ENCODE data around the gene AVL9. TPM values are rescaled to one million over a fixed set of nuclear protein-coding genes. Genes with fewer than 3 reads are reported as not detected.

AVL9 gene
- 25.1 to 36.5 TPM (median 26.5 TPM) in 5 replicates for total RNA-seq (2022; extraction: Qiagen RNA extraction; ENCODE audit: low read depth)

DNA sequence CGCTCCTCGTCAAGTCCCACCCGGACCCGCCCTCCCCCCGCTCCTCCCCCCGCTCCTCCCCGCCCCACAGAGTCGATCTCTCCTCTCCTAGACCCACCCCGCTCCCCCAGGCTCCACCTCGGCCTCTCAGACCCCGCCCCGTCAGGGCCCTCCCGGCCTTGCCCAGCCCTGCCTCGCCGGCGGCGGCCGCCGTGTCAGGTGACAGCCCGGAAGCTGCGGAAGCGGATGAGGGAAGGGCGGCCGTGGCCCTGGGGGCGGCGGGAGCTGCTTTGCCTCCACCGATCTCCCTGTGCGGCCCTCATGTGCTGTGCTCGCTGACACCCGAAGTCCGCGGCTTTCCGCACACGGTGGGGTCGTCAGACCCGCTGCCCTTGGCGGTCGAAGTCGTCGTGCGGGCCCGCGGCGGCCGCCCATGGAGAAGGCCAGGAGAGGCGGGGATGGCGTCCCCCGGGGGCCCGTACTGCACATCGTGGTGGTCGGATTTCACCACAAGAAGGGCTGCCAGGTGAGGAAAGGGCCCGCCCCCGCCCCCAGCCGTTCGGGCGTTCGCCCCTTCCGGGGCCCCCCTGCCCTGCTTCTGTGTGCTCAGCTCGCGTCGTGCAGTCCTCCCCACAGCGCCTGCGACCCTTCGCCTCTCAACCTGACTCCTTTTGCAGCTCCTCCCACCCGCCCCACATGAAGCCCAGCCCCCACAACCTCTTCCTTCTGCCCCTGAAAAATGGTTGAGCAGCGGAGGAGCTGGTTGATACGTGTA, at the start of gene AVL9:
Gene AVL9 (plus strand): TSS at position 192 of the 754 bp plus-strand sequence. CDS start 221 bp downstream, at position 413.

GRCh38 chr7:32490127-32490796, 5.0 kb upstream of the AVL9 start, which contains the start of gene LSM5:
Gene LSM5 (minus strand): TSS chr7:32490380. CDS start chr7:32490365, 15 bp downstream.

Other genes with a start within 250 kb of the AVL9 start
- gene LSM5, start 5.1 kb upstream of the AVL9 start, total RNA-seq (2022; extraction: Qiagen RNA extraction; ENCODE audit: low read depth), result 38.4 to 111 TPM (median 96.5 TPM) in 5 replicates